Stimulated activated naive CD8-positive, alpha-beta T cell treated with anti-CD3 and anti-CD28 coated beads, Interleukin-15, Interleukin-2, amounts not matched to agents 100 ng/mL and 50 ng/mL, for 24 hours (primary cell): ENCODE data around the gene KCNA3.

Experiments
- H3K27ac Mint-ChIP-seq: one replicate; pipeline ENCODE4 v1.8.0; 2021; ENCODE audit warnings: mild to moderate bottlenecking, mixed read lengths
- H3K27me3 Mint-ChIP-seq: one replicate; pipeline ENCODE4 v1.8.0; 2021; ENCODE audit warnings: mixed read lengths
- H3K36me3 Mint-ChIP-seq: one replicate; pipeline ENCODE4 v1.8.0; 2021; ENCODE audit warnings: low read depth, mixed read lengths
- H3K4me1 Mint-ChIP-seq: one replicate; pipeline ENCODE4 v1.8.0; 2021; ENCODE audit warnings: low read depth, mixed read lengths
- H3K4me3 Mint-ChIP-seq: one replicate; pipeline ENCODE4 v1.8.0; 2021; ENCODE audit warnings: mild to moderate bottlenecking, mixed read lengths
- H3K9me3 Mint-ChIP-seq: one replicate; pipeline ENCODE4 v1.8.0; 2021; ENCODE audit warnings: mixed read lengths

KCNA3 gene

GRCh38 chr1:110690709-110691365, 16.1 kb upstream of the KCNA3 start:
- Mint-ChIP-seq H3K27me3 (no peaks in the 10 kb centered on the region), H3K36me3 (no peaks in the 10 kb centered on the region), H3K27ac (no peak overlapping the region), H3K4me3 (no peak overlapping the region), H3K9me3 (no peaks in the 10 kb centered on the region), H3K4me1 (no peaks in the 10 kb centered on the region)

GRCh38 chr1:110689868-110690267, 15.1 kb upstream of the KCNA3 start:
- Mint-ChIP-seq H3K4me3 (no peak overlapping the region), H3K4me1 (peaks cover 1% of the 10 kb centered on the region), H3K27me3 (no peaks in the 10 kb centered on the region), H3K36me3 (no peaks in the 10 kb centered on the region), H3K9me3 (no peaks in the 10 kb centered on the region), H3K27ac (no peak overlapping the region)

- Mint-ChIP-seq H3K27me3 (no peaks in the 10 kb centered on the region), H3K36me3 (no peaks in the 10 kb centered on the region), H3K9me3 (no peaks in the 10 kb centered on the region), H3K4me3 (no peak overlapping the region), H3K27ac (no peak overlapping the region), H3K4me1 (peaks cover 12% of the 10 kb centered on the region)
Measured at GRCh38 chr1:110688514-110688913, 13.8 kb upstream of the KCNA3 start.

- no peak overlapping the region for H3K27ac Mint-ChIP-seq
- H3K4me1 Mint-ChIP-seq: peaks cover 12% of the 10 kb centered on the region
- H3K9me3 Mint-ChIP-seq: no peaks in the 10 kb centered on the region
- no peaks in the 10 kb centered on the region for H3K36me3 Mint-ChIP-seq
- H3K27me3 Mint-ChIP-seq: no peaks in the 10 kb centered on the region
- no peak overlapping the region for H3K4me3 Mint-ChIP-seq
Measured at GRCh38 chr1:110687250-110687649, 12.5 kb upstream of the KCNA3 start.

GRCh38 chr1:110686188-110686587, 11.4 kb upstream of the KCNA3 start:
- no peak overlapping the region for H3K4me3 Mint-ChIP-seq
- no peaks in the 10 kb centered on the region for H3K27me3 Mint-ChIP-seq
- H3K27ac Mint-ChIP-seq: no peak overlapping the region
- H3K36me3 Mint-ChIP-seq: no peaks in the 10 kb centered on the region
- H3K9me3 Mint-ChIP-seq: no peaks in the 10 kb centered on the region
- H3K4me1 Mint-ChIP-seq: peaks cover 12% of the 10 kb centered on the region

- Mint-ChIP-seq H3K27me3 (no peaks in the 10 kb centered on the region), H3K36me3 (no peaks in the 10 kb centered on the region), H3K27ac (no peak overlapping the region), H3K4me1 (peaks cover 12% of the 10 kb centered on the region), H3K4me3 (no peak overlapping the region), H3K9me3 (no peaks in the 10 kb centered on the region)
Measured at GRCh38 chr1:110684491-110684890, 9.8 kb upstream of the KCNA3 start.

GRCh38 chr1:110682898-110683297, 8.2 kb upstream of the KCNA3 start:
- Mint-ChIP-seq H3K4me3 (no peak overlapping the region), H3K27ac (no peak overlapping the region), H3K27me3 (no peaks in the 10 kb centered on the region), H3K9me3 (no peaks in the 10 kb centered on the region), H3K36me3 (no peaks in the 10 kb centered on the region), H3K4me1 (peaks cover 12% of the 10 kb centered on the region)

GRCh38 chr1:110680036-110680735, 5.4 kb upstream of the KCNA3 start:
- Mint-ChIP-seq H3K27me3 (no peaks in the 10 kb centered on the region), H3K9me3 (no peaks in the 10 kb centered on the region), H3K4me3 (no peak overlapping the region), H3K4me1 (peaks cover 15% of the 10 kb centered on the region), H3K27ac (no peak overlapping the region), H3K36me3 (no peaks in the 10 kb centered on the region)

- Mint-ChIP-seq H3K27ac (no peak overlapping the region), H3K4me1 (peaks cover 21% of the 10 kb centered on the region), H3K27me3 (no peaks in the 10 kb centered on the region), H3K4me3 (no peak overlapping the region), H3K9me3 (no peaks in the 10 kb centered on the region), H3K36me3 (peaks cover 6% of the 10 kb centered on the region)
Measured at GRCh38 chr1:110677526-110677925, 2.8 kb upstream of the KCNA3 start.

- no peaks in the 10 kb centered on the region for H3K9me3 Mint-ChIP-seq
- H3K27ac Mint-ChIP-seq: no peak overlapping the region
- H3K4me3 Mint-ChIP-seq: no peak overlapping the region
- peaks cover 27% of the 10 kb centered on the region for H3K4me1 Mint-ChIP-seq
- H3K36me3 Mint-ChIP-seq: peaks cover 6% of the 10 kb centered on the region
- H3K27me3 Mint-ChIP-seq: no peaks in the 10 kb centered on the region
Measured at GRCh38 chr1:110676970-110677369, 2.2 kb upstream of the KCNA3 start.

- H3K4me1 Mint-ChIP-seq: peaks cover 44% of the 10 kb centered on the region
- no peaks in the 10 kb centered on the region for H3K9me3 Mint-ChIP-seq
- peak overlapping the region; percentile 8 for H3K27ac Mint-ChIP-seq
- peaks cover 6% of the 10 kb centered on the region for H3K36me3 Mint-ChIP-seq
- H3K4me3 Mint-ChIP-seq: peak overlapping the region; percentile 65
- no peaks in the 10 kb centered on the region for H3K27me3 Mint-ChIP-seq
Measured at GRCh38 chr1:110675060-110675791, 486 bp upstream of the KCNA3 start.

GRCh38 chr1:110673805-110674336, 869 bp downstream of the KCNA3 start:
- peaks cover 55% of the 10 kb centered on the region for H3K4me1 Mint-ChIP-seq
- peak overlapping the region; percentile 98 for H3K4me3 Mint-ChIP-seq
- peak overlapping the region; percentile 94 for H3K27ac Mint-ChIP-seq
- peaks cover 6% of the 10 kb centered on the region for H3K36me3 Mint-ChIP-seq
- no peaks in the 10 kb centered on the region for H3K9me3 Mint-ChIP-seq
- no peaks in the 10 kb centered on the region for H3K27me3 Mint-ChIP-seq

GRCh38 chr1:110673197-110673701, 1.5 kb downstream of the KCNA3 start:
- no peaks in the 10 kb centered on the region for H3K27me3 Mint-ChIP-seq
- peaks cover 61% of the 10 kb centered on the region for H3K4me1 Mint-ChIP-seq
- no peaks in the 10 kb centered on the region for H3K9me3 Mint-ChIP-seq
- H3K27ac Mint-ChIP-seq: peak overlapping the region; percentile 94
- peak overlapping the region; percentile 98 for H3K4me3 Mint-ChIP-seq
- H3K36me3 Mint-ChIP-seq: peaks cover 6% of the 10 kb centered on the region

- peaks cover 66% of the 10 kb centered on the region for H3K4me1 Mint-ChIP-seq
- H3K27me3 Mint-ChIP-seq: no peaks in the 10 kb centered on the region
- H3K4me3 Mint-ChIP-seq: peak overlapping the region; percentile 98
- H3K27ac Mint-ChIP-seq: peak overlapping the region; percentile 94
- no peaks in the 10 kb centered on the region for H3K9me3 Mint-ChIP-seq
- H3K36me3 Mint-ChIP-seq: peaks cover 6% of the 10 kb centered on the region
Measured at GRCh38 chr1:110672753-110673108, 2.0 kb downstream of the KCNA3 start.
